ENCODE results near the gene SLC13A4. TPM values are rescaled to one million over a fixed set of nuclear protein-coding genes. Genes with fewer than 3 reads are reported as not detected.

The SLC13A4 gene
- total and polyA plus RNA-seq, 2 of the 13 experiments (the other 11 are each of a cell fraction or from before 2014, with no cell fraction given): 0.04 TPM; not detected in 1

- DNase-seq (ENCODE audit: low spot score): no peak
- H3K4me1 ChIP-seq (ENCODE audit: insufficient read depth, low read length): peaks cover 23% of the 10 kb centered on the region
- peak; percentile 49 for ATAC-seq
- ChIA-PET CTCF (ENCODE audit: low intra/inter-chr PET ratio, low total read pairs) (no interaction called here), POLR2A (no interaction called here)
- H3K4me3 ChIP-seq (replicated peaks in 1 of 3; ENCODE audit: insufficient read depth in 1 of 3, low read depth in 2 of 3, low read length in 3 of 3): no peak overlapping the region
- no peaks in the 10 kb centered on the region; a peak in 1 of 5 replicates for H3K27me3 ChIP-seq (ENCODE audit: control insufficient read depth in 1 of 2, insufficient read depth in 2 of 2, low read length in 2 of 2)
- no peaks in the 10 kb centered on the region for H3K79me2 ChIP-seq (ENCODE audit: insufficient read depth, low read length)
- in situ Hi-C loops (cut with HindIII; ENCODE audit: extremely low pct_ligation_motif_present, low pct_unique_long_range_greater_than_20kb) (no loop called here), intact Hi-C loops (cut with micrococcal nuclease; ENCODE audit: unreplicated experiment) (no loop called here)
- WGBS (ENCODE audit: low lambda C conversion rate): 0% methylated on average over 1 of the region's 2 CpGs
- H3K27ac ChIP-seq (ENCODE audit: extremely low read length, insufficient read depth, low read length): no peak overlapping the region
- no peak for FAIRE-seq
- no peaks in the 10 kb centered on the region for H4K20me1 ChIP-seq (ENCODE audit: insufficient read depth, low read length)
- H3K4me2 ChIP-seq (ENCODE audit: low read depth, low read length): no peak overlapping the region
- TF ChIP-seq MATR3 (CRISPR knock-in tag; IDR thresholded peaks at IDR 0.05) (no peak), ZNF644 (CRISPR knock-in tag; IDR thresholded peaks at IDR 0.05; ENCODE audit: low read depth) (no peak), ZNF776 (CRISPR knock-in tag; IDR thresholded peaks at IDR 0.05) (no peak), JUN (CRISPR knock-in tag; IDR thresholded peaks at IDR 0.05) (no peak)
- TF ChIP-seq, protein P1, sequence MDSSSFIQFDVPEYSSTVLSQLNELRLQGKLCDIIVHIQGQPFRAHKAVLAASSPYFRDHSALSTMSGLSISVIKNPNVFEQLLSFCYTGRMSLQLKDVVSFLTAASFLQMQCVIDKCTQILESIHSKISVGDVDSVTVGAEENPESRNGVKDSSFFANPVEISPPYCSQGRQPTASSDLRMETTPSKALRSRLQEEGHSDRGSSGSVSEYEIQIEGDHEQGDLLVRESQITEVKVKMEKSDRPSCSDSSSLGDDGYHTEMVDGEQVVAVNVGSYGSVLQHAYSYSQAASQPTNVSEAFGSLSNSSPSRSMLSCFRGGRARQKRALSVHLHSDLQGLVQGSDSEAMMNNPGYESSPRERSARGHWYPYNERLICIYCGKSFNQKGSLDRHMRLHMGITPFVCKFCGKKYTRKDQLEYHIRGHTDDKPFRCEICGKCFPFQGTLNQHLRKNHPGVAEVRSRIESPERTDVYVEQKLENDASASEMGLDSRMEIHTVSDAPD (CRISPR knock-in tag; IDR thresholded peaks at IDR 0.05): no peak
- H3K9me3 ChIP-seq (ENCODE audit: low read length): no peaks in the 10 kb centered on the region
- H3K36me3 ChIP-seq (replicated peaks in 1 of 2; ENCODE audit: control insufficient read depth in 1 of 2, insufficient read depth in 2 of 2, low read length in 2 of 2): no peaks in the 10 kb centered on the region
- no TSS peak for BruUV-seq (replicated peaks)
- H2AFZ ChIP-seq (ENCODE audit: low read length): no peak overlapping the region
- no peak overlapping the region for H3K9ac ChIP-seq (ENCODE audit: insufficient read depth, low read depth, low read length)
Measured at GRCh38 chr7:135704074-135704473, 23.9 kb downstream of the SLC13A4 start.

- in situ Hi-C loops (cut with HindIII; ENCODE audit: extremely low pct_ligation_motif_present, low pct_unique_long_range_greater_than_20kb): no loop called here
- DNase-seq (ENCODE audit: low spot score): no peak
- FAIRE-seq: no peak
- Histone ChIP-seq H2AFZ (ENCODE audit: low read length) (no peak overlapping the region), H3K79me2 (ENCODE audit: insufficient read depth, low read length) (no peaks in the 10 kb centered on the region), H3K4me1 (ENCODE audit: insufficient read depth, low read length) (peaks cover 14% of the 10 kb centered on the region; the same call in 1 of the 2 replicates), H3K9ac (ENCODE audit: insufficient read depth, low read depth, low read length) (no peak overlapping the region), H3K4me3 (replicated peaks in 1 of 3; ENCODE audit: insufficient read depth in 1 of 3, low read depth in 2 of 3, low read length in 3 of 3) (no peak overlapping the region), H3K4me2 (ENCODE audit: low read depth, low read length) (no peak overlapping the region), H3K27ac (ENCODE audit: extremely low read length, insufficient read depth, low read length) (no peak overlapping the region), H3K27me3 (ENCODE audit: control insufficient read depth in 1 of 2, insufficient read depth in 2 of 2, low read length in 2 of 2) (no peaks in the 10 kb centered on the region), H3K9me3 (ENCODE audit: low read length) (no peaks in the 10 kb centered on the region), H3K36me3 (replicated peaks in 1 of 2; ENCODE audit: control insufficient read depth in 1 of 2, insufficient read depth in 2 of 2, low read length in 2 of 2) (no peaks in the 10 kb centered on the region), H4K20me1 (ENCODE audit: insufficient read depth, low read length) (no peaks in the 10 kb centered on the region)
- peak; percentile 29; the same call in 1 of the 3 replicates for ATAC-seq
- 34% methylated on average over 8 of the region's 8 CpGs for WGBS (ENCODE audit: low lambda C conversion rate)
- intact Hi-C loops (cut with micrococcal nuclease; ENCODE audit: unreplicated experiment): no loop called here
- ChIA-PET POLR2A (no interaction called here), CTCF (ENCODE audit: low intra/inter-chr PET ratio, low total read pairs) (no interaction called here)
- no TSS peak for BruUV-seq (replicated peaks)
- TF ChIP-seq ZNF383 (CRISPR knock-in tag; IDR thresholded peaks at IDR 0.05; ENCODE audit: borderline replicate concordance) (no peak), NKX3-1 (CRISPR knock-in tag; IDR thresholded peaks at IDR 0.05) (no peak), ZFP82 (CRISPR knock-in tag; IDR thresholded peaks at IDR 0.05; ENCODE audit: borderline replicate concordance) (no peak), ZNF121 (CRISPR knock-in tag; IDR thresholded peaks at IDR 0.05) (no peak), SETDB1 (CRISPR knock-in tag; IDR thresholded peaks at IDR 0.05; ENCODE audit: borderline replicate concordance) (no peak), ZNF17 (CRISPR knock-in tag; IDR thresholded peaks at IDR 0.05) (no peak), KDM3A (CRISPR knock-in tag; IDR thresholded peaks at IDR 0.05; ENCODE audit: low read depth) (no peak), KLF13 (CRISPR knock-in tag; IDR thresholded peaks at IDR 0.05) (no peak), TFE3 (CRISPR knock-in tag; IDR thresholded peaks at IDR 0.05) (no peak), MAF1 (CRISPR knock-in tag; IDR thresholded peaks at IDR 0.05; ENCODE audit: borderline replicate concordance) (no peak)
Measured at GRCh38 chr7:135697276-135698049, 30.5 kb downstream of the SLC13A4 start.

All from HepG2 (cell line).